HG02798 (cell line): ENCODE measurements around the gene ARFGAP3.
A peak's percentile ranks its signal among the peaks of the same experiment; 100 is the strongest.

Experiments used
- ATAC-seq: cut with Tn5 transposase; IDR thresholded peaks from one replicate; pipeline ENCODE4 v1.9.1; 2021; ENCODE audit warnings: mild to moderate bottlenecking; ENCODE audit not compliant: unreplicated experiment, poor library complexity

ARFGAP3 gene, protein sequence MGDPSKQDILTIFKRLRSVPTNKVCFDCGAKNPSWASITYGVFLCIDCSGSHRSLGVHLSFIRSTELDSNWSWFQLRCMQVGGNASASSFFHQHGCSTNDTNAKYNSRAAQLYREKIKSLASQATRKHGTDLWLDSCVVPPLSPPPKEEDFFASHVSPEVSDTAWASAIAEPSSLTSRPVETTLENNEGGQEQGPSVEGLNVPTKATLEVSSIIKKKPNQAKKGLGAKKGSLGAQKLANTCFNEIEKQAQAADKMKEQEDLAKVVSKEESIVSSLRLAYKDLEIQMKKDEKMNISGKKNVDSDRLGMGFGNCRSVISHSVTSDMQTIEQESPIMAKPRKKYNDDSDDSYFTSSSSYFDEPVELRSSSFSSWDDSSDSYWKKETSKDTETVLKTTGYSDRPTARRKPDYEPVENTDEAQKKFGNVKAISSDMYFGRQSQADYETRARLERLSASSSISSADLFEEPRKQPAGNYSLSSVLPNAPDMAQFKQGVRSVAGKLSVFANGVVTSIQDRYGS

DNA sequence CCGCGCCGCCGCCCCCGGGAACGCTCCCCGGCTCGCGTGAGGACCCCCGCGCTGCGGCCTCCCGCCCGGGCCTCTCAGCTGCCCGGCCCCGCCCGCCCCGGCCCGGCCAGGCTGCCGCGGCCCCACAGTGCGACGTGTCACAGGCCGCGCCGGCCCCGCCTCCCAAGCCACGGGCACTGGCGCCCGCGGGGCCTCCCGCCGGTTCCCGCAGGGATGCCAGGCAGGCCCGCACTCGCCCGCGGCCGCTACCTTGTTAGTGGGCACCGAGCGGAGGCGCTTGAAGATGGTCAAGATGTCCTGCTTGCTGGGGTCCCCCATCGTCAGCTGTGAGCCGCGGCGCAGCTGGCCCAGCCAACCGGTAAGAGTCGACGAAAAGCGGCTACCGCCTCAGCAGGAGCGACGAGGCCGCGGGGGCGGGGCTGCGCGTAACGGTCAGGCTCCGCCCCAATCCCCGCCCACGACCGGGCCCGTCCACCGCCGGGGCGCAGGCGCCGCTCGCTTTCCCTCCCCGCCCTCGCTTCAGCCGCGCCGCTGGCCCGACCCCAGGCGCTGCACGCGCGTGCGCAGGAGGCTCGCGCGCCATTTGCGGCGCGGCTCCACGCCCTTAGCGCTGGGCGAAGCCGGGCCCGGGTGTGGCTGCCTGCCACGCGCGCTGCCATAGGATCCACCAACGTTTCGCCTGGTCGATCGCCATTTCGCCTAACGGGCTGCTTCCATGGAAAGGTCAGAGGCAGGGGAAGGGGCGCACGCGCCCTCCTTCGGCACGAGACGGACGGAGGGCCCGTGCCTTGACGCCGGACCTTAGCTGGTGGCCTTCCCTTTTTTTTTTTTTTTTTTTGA, at the start of gene ARFGAP3:
Gene ARFGAP3 (minus strand): TSS at position 409 of the 840 bp plus-strand sequence. CDS start 91 bp downstream, at position 318.
- peak; percentile 93 for ATAC-seq

DNA sequence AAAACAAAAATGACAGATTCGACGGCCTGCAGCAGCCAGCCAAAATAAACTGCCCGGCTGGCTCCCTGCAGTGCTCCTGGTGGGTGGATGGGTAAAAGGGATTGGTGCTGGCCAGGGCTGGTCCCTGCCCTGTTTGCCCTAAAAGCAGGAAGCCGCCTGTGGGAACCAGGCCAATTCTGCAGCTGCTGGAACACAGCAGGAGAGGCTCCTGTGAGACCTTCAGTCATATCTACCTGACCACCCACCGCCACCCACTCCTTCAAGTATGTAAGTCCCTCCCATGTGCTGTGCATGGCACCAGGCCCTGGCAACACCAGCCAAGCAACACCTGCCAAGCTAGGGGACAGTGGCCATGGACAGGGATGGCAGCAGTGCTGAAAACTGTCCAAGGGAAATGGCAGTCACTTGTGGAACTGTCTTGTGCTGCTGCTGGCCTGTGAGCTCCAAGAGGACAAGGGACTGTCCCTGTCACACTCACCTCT, 48.7 kb upstream of the ARFGAP3 start:
- ATAC-seq = no peak

- no peak for ATAC-seq
Observed at GRCh38 chr22:42905217-42905616, 48.1 kb upstream of the ARFGAP3 start.

- no peak for ATAC-seq
Observed at GRCh38 chr22:42904050-42904449, 47.0 kb upstream of the ARFGAP3 start.

GRCh38 chr22:42902875-42903510, 45.9 kb upstream of the ARFGAP3 start:
- ATAC-seq = no peak

DNA sequence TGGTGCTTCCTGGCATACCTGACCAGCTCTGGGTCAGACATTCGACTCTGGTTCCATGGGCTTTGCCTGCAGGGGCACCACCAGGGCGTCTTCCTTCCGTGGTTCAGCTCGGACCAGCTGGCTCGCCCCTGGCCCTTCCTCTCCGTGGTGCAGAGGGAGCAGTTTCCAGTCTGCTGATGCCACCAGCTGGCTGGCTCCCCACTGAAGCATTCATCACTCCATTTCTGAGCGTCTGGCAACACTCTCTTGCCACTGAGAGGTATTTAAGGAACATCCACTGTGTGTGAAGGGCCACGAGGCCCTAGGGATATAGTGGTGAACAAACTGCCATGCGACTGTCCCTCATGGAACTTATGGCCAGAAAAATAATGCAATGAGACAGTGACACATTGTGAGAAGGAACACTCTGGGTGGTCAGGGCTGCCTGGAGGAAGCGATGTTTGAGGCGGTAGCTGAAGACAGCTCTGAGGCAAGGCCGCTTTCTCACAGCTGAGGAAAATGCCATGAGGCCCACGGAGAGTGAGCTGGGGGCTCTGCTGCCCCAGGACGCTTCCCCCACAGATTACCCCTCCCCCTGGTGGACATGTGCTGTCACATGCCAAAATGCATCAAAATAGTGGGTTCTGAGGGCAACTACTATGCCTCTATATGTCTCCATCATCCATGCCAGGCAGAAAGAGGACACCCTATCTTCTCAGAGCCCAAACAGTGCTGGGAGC, 44.9 kb upstream of the ARFGAP3 start:
- ATAC-seq = no peak

GRCh38 chr22:42897960-42898359, 40.9 kb upstream of the ARFGAP3 start:
- no peak for ATAC-seq

DNA sequence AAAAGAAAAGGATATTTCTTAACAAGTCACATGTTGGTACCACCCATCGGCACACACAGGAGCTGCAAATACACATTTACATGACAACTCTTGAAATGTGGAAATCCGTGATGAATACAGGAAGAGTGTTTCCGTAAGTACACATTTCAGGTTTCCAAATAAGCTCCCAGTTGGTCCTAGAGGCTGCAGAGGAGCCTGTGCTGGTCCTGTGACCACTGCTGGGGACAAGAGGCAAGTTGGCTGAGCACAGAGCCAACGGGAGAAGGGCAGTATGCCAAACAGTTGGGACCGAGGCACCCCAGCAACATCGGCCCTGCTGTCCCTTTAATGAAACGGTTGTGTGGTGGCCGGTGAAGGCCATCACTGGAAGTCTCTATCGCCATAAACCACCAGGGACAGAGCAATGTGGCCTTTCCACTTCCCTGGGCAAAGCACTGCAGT, 38.5 kb upstream of the ARFGAP3 start:
- no peak for ATAC-seq

DNA sequence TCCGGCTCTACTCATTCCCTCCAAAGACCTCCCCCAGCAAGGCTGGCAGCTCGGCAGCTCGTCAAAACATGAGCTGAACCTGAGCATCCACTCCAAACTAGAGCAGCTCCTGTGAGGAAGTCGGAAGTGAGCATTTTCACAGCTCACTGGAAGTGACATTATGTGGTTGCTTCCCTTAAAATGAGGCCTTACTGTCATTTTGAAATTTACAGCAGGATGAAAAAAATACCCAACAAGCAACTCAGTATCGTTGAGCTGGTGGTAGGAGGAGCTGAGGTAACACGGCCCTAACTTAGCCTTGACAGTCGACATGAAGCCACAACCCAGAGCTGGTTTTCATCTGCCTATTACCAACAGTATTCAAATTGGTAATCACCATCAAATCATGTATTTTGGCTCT, 38.0 kb upstream of the ARFGAP3 start:
- no peak for ATAC-seq

- no peak for ATAC-seq
Observed at GRCh38 chr22:42893371-42894150, 36.5 kb upstream of the ARFGAP3 start.

- no peak for ATAC-seq
Observed at GRCh38 chr22:42892571-42893316, 35.7 kb upstream of the ARFGAP3 start.

DNA sequence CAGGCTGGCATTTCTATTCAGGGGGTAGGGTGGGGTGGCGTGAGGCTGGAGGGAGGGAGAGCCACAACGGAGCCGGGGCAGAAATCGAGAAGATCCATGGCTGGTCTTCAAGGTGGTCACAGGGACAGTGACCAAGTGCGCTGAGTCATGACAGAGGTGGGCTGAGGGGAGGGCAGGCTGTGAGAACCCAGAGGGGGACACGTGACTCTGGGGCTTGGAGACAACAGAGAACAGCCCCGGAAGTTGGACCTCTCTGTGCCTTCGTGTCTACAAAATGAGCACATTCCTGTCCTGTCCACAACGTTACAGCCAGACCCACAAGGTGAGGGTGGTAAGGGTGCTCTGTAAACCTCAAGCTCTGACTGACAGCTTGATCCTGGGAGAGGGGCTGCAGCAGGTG, 35.1 kb upstream of the ARFGAP3 start:
- no peak for ATAC-seq

DNA sequence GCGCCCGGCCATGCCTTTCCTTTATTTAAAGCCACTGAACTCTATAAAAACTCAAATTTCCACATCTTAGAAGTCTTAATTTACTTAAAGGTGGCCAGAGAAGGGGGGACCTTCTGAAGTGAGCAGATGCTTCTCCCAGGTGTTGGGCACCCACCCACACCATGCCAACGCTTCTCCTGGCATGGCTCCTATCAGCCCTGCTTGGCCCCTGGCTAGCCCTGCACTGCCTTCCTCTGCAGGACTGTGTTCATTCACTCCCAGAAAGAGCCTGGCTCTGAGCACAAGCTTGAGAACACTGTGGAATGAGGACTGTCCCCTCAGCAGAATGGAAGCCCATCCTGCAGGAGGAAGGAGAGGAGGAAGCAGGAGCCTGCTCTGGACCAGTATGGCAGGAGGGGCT, 34.6 kb upstream of the ARFGAP3 start:
- ATAC-seq = no peak

- no peak for ATAC-seq
Observed at GRCh38 chr22:42891008-42891407, 33.9 kb upstream of the ARFGAP3 start.

DNA sequence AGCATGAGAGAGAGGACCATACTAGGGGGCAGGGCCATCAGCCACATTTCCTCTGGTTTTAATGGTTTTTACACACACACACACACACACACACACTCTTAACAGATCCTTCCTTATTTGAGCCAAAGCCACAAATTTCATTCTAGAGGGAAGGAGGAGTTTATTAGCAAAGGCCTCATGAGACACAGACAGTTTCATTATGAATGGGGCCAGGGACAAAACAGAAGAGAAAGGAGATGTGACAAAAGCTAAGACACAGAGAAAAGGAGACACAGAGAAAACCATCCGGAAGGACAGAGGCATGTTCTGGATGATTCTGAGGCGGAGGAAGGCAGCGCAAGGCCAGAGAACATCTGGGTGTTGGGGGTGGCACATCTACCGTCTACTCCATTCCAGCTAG, 32.2 kb upstream of the ARFGAP3 start:
- ATAC-seq = peak; percentile 47

GRCh38 chr22:42887523-42888507, 30.7 kb upstream of the ARFGAP3 start:
- no peak for ATAC-seq

DNA sequence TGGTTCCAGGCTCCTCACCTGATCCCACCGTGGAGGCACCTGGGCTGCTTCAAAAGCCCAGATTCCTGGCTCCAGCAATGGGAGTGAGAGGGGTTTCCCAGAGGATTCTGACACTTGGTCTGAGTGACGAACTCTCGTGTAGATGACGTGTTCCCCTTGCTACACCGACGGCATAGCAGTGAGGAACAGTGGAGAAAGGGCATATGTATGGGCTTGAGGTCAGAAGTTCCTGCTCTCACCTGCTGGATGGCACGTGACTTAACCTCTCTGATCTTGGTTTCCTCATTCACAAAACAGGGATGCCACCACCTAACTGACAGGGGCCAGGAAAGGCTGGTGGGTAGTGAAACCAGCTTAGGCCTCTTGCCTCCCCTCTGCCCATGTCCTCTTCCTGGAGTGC, 30.0 kb upstream of the ARFGAP3 start:
- no peak for ATAC-seq
